PC-9 (cell line): ENCODE data around the gene CILP. TPM values are rescaled to one million over a fixed set of nuclear protein-coding genes. Genes with fewer than 3 reads are reported as not detected.
"Not testable (repeated sequence)": the region's sequence is repeated elsewhere in the genome, so short reads cannot be mapped to it uniquely, and the experiment has no call there.

Source experiments
- BruUV-seq: library from RNA; stranded (reverse); fragments of 400-500 nt; replicated peaks from 2 replicates; lab custom pipeline; 2021; lab: Mats Ljungman, UMichigan
- CTCF ChIA-PET: fragments of 300-600 bp; sonication (Branson Sonifier 250); formaldehyde crosslinking; loops from one replicate; lab custom pipeline; 2022; ENCODE audit warnings: antibody characterized with exemption; lab: Charles Lee
- POLR2A ChIA-PET: fragments of 300-600 bp; sonication (Branson Sonifier 250); formaldehyde crosslinking; loops from one replicate; lab custom pipeline; 2022; ENCODE audit warnings: antibody characterized with exemption; ENCODE audit not compliant: unreplicated experiment; lab: Charles Lee
- DNase-seq, 2 experiments: peaks; one replicate each; pipeline versions ENCODE4 v3.0.0 to v3.0.0-alpha.2; 2015 to 2022; ENCODE audit warnings: mixed read lengths in 1 of 2
- H2AFZ ChIP-seq: fragments of 200-600 bp; sonication (generic); 2 replicates; pipeline ENCODE4 v1.8.1; 2017; ENCODE audit warnings: antibody characterized with exemption
- H3F3A ChIP-seq: fragments of 200-600 bp; sonication (generic); 2 replicates; pipeline ENCODE4 v1.8.1; 2017; ENCODE audit warnings: antibody characterized with exemption, mild to moderate bottlenecking, low read depth; ENCODE audit not compliant: insufficient read depth
- H3K27ac ChIP-seq: fragments of 200-600 bp; sonication (generic); 2 replicates; pipeline ENCODE4 v1.6.1; 2016; ENCODE audit warnings: mixed run types
- H3K27me3 ChIP-seq: fragments of 200-600 bp; sonication (generic); 2 replicates; pipeline ENCODE4 v1.6.1; 2016; ENCODE audit warnings: low read depth, mixed run types; ENCODE audit not compliant: insufficient read depth
- H3K36me3 ChIP-seq: fragments of 200-600 bp; sonication (generic); 2 replicates; pipeline ENCODE4 v1.6.1; 2016; ENCODE audit warnings: low read depth, mixed run types
- H3K4me1 ChIP-seq: fragments of 200-600 bp; sonication (generic); replicated peaks from 2 replicates; pipeline ENCODE4 v1.6.1; 2016; ENCODE audit warnings: mixed run types; ENCODE audit not compliant: insufficient read depth
- H3K4me2 ChIP-seq: fragments of 200-600 bp; sonication (generic); 2 replicates; pipeline ENCODE4 v1.6.1; 2017; ENCODE audit warnings: mixed run types
- H3K4me3 ChIP-seq: fragments of 200-600 bp; sonication (generic); 2 replicates; pipeline ENCODE4 v1.6.1; 2016; ENCODE audit warnings: mixed run types
- H3K79me2 ChIP-seq: fragments of 200-600 bp; sonication (generic); 2 replicates; pipeline ENCODE4 v1.6.1; 2017; ENCODE audit warnings: low read depth, mixed run types
- H3K9me2 ChIP-seq: fragments of 200-600 bp; sonication (generic); 2 replicates; pipeline ENCODE4 v1.8.1; 2017; ENCODE audit warnings: mild to moderate bottlenecking; ENCODE audit not compliant: insufficient read depth
- H3K9me3 ChIP-seq: fragments of 200-600 bp; sonication (generic); 2 replicates; pipeline ENCODE4 v1.8.1; 2016; ENCODE audit warnings: low read depth; ENCODE audit not compliant: insufficient read depth
- H4K20me1 ChIP-seq: fragments of 200-600 bp; sonication (generic); 2 replicates; pipeline ENCODE4 v1.8.1; 2017; ENCODE audit not compliant: insufficient read depth
- CTCF ChIP-seq: fragments of 200-600 bp; sonication (generic); conservative IDR thresholded peaks from 2 replicates; pipeline ENCODE4 v1.6.1; 2017; ENCODE audit warnings: mixed run types, antibody characterized with exemption, mild to moderate bottlenecking, moderate library complexity
- EZH2 ChIP-seq: fragments of 200-600 bp; sonication (generic); IDR thresholded peaks from 2 replicates; pipeline ENCODE4 v1.8.0; 2017; ENCODE audit warnings: antibody characterized with exemption, low read depth
- intact Hi-C: fragments of 100-400 bp; cut with micrococcal nuclease; formaldehyde crosslinking; loops from one replicate; pipeline ENCODE4 v1.10.0; 2022; ENCODE audit not compliant: unreplicated experiment
- total RNA-seq: library from RNA; stranded (reverse); gene quantifications from 2 replicates; pipeline ENCODE4 v1.2.3, GENCODE V29; 2021

Gene CILP
- total RNA-seq, 1 experiment from 2014 or later = 0.07 TPM

- H3K9me3 ChIP-seq = no peaks in the 10 kb centered on the region
- H3K4me3 ChIP-seq = peak overlapping the region; percentile 96
- H2AFZ ChIP-seq = peak overlapping the region; percentile 95
- H3K9me2 ChIP-seq = no peaks in the 10 kb centered on the region
- TSS peak; percentile 41 for BruUV-seq
- CTCF ChIA-PET = no interaction called here
- POLR2A ChIA-PET = interaction anchor here (0.7 to 0.9 kb wide), 2 partner anchors 120 to 128 kb away, joined by 8 to 11 read pairs; partner anchors contain the start of gene RNU5B-1
- no peaks in the 10 kb centered on the region for H3K4me1 ChIP-seq
- DNase-seq = peak; percentile 38 to 58
- peaks cover 42% of the 10 kb centered on the region for H3K79me2 ChIP-seq
- H3K4me2 ChIP-seq = peak overlapping the region; percentile 93
- H3K27me3 ChIP-seq = no peaks in the 10 kb centered on the region
- H3F3A ChIP-seq = peaks cover 5% of the 10 kb centered on the region; the same call in 1 of the 2 replicates
- peaks cover 3% of the 10 kb centered on the region; the same call in 1 of the 2 replicates for H3K36me3 ChIP-seq
- peaks cover 8% of the 10 kb centered on the region; the same call in 1 of the 2 replicates for H4K20me1 ChIP-seq
- no peak for TF ChIP-seq EZH2
- no peak for TF ChIP-seq CTCF
- intact Hi-C loops = loop anchor here (2.0 to 10.0 kb wide), 2 partner anchors 120 to 130 kb away; partner anchors contain the start of gene RNU5B-1
- H3K27ac ChIP-seq = peak overlapping the region; percentile 69
These were observed 26.9 kb downstream of the CILP start for GRCh38 chr15:65184305-65184867.

- TF ChIP-seq EZH2 (no peak), CTCF (no peak)
- ChIA-PET POLR2A (interaction anchor here (0.9 kb wide), 1 partner anchor 121 kb away, joined by 8 read pairs; the partner anchor contains the start of gene RNU5B-1), CTCF (no interaction called here)
- H2AFZ ChIP-seq = peak overlapping the region; percentile 95; the same call in 1 of the 2 replicates
- H3K36me3 ChIP-seq = peaks cover 6% of the 10 kb centered on the region; the same call in 1 of the 2 replicates
- H3K79me2 ChIP-seq = peaks cover 45% of the 10 kb centered on the region
- H3K4me2 ChIP-seq = peak overlapping the region; percentile 93
- BruUV-seq = no TSS peak
- peak overlapping the region; percentile 96 for H3K4me3 ChIP-seq
- peak overlapping the region; percentile 69; the same call in 1 of the 2 replicates for H3K27ac ChIP-seq
- DNase-seq = no peak
- H3K4me1 ChIP-seq = no peaks in the 10 kb centered on the region
- peaks cover 5% of the 10 kb centered on the region; the same call in 1 of the 2 replicates for H3F3A ChIP-seq
- intact Hi-C loops = loop anchor here (2.0 to 10.0 kb wide), 2 partner anchors 121 to 129 kb away; partner anchors contain the start of gene RNU5B-1
- no peaks in the 10 kb centered on the region for H3K9me2 ChIP-seq
- no peaks in the 10 kb centered on the region for H3K9me3 ChIP-seq
- H3K27me3 ChIP-seq = no peaks in the 10 kb centered on the region
- peaks cover 10% of the 10 kb centered on the region; the same call in 1 of the 2 replicates for H4K20me1 ChIP-seq
These were observed 27.5 kb downstream of the CILP start for GRCh38 chr15:65183865-65184159.

- Histone ChIP-seq H3K79me2 (peaks cover 45% of the 10 kb centered on the region), H4K20me1 (peaks cover 10% of the 10 kb centered on the region; the same call in 1 of the 2 replicates), H3F3A (peaks cover 5% of the 10 kb centered on the region; the same call in 1 of the 2 replicates), H3K4me3 (no peak overlapping the region), H3K36me3 (peaks cover 6% of the 10 kb centered on the region; the same call in 1 of the 2 replicates), H3K9me3 (no peaks in the 10 kb centered on the region), H3K27ac (no peak overlapping the region), H3K27me3 (no peaks in the 10 kb centered on the region), H3K9me2 (no peaks in the 10 kb centered on the region), H2AFZ (no peak overlapping the region), H3K4me1 (no peaks in the 10 kb centered on the region), H3K4me2 (peak overlapping the region; percentile 26; the same call in 1 of the 2 replicates)
- DNase-seq = no peak
- POLR2A ChIA-PET = no interaction called here
- intact Hi-C loops = loop anchor here (10.0 kb wide), 1 partner anchor 128 kb away; no protein-coding TSS in a partner anchor
- CTCF ChIA-PET = interaction anchor here (0.5 to 0.7 kb wide), 2 partner anchors 82 to 130 kb away, joined by 3 to 5 read pairs; no protein-coding TSS in a partner anchor
- BruUV-seq = no TSS peak
- no peak for TF ChIP-seq EZH2
- TF ChIP-seq CTCF = no peak
These were observed 28.7 kb downstream of the CILP start for GRCh38 chr15:65182538-65182937.

- not testable (repeated sequence) for BruUV-seq, DNase-seq
- CTCF ChIA-PET = interaction anchor here (0.5 kb wide), 1 partner anchor 130 kb away, joined by 3 read pairs; no protein-coding TSS in a partner anchor
These were observed 29.5 kb downstream of the CILP start for GRCh38 chr15:65181582-65182353.

More at GRCh38 chr15:65181582-65182353, 29.5 kb downstream of the CILP start:
- H3K27ac ChIP-seq, H3F3A ChIP-seq, H2AFZ ChIP-seq, H3K4me1 ChIP-seq, H3K9me2 ChIP-seq, H4K20me1 ChIP-seq, H3K4me3 ChIP-seq, H3K27me3 ChIP-seq, H3K9me3 ChIP-seq, H3K36me3 ChIP-seq, H3K4me2 ChIP-seq, POLR2A ChIA-PET: not testable (repeated sequence)
- peaks cover 45% of the 10 kb centered on the region for H3K79me2 ChIP-seq
- intact Hi-C loops = loop anchor here (10.0 kb wide), 1 partner anchor 127 kb away; no protein-coding TSS in a partner anchor
